GM21717 (cell line): Measurements from ENCODE around the gene GRIK4.
"Not testable (repeated sequence)": the region's sequence is repeated elsewhere in the genome, so short reads cannot be mapped to it uniquely, and the experiment has no call there.

ENCODE experiments used
- ATAC-seq: cut with Tn5 transposase; IDR thresholded peaks from one replicate; pipeline ENCODE4 v1.9.1; 2021; ENCODE audit warnings: mild to moderate bottlenecking, moderate library complexity; ENCODE audit not compliant: unreplicated experiment

Gene GRIK4

GRCh38 chr11:121008551-121008950 lies 497.0 kb downstream of the GRIK4 start:
- ATAC-seq = no peak

GRCh38 chr11:121012091-121012490 lies 500.5 kb downstream of the GRIK4 start:
- no peak for ATAC-seq

GRCh38 chr11:121018746-121019145 lies 507.2 kb downstream of the GRIK4 start:
- no peak for ATAC-seq

- ATAC-seq = not testable (repeated sequence)
Observed at GRCh38 chr11:121021718-121022117, 510.2 kb downstream of the GRIK4 start.

- ATAC-seq = peak; percentile 94
Observed at GRCh38 chr11:121023848-121024751, 512.6 kb downstream of the GRIK4 start, which contains the start of gene TBCEL. Gene TBCEL (plus strand): TSS chr11:121024102. CDS start chr11:121045691, 21,589 bp downstream.

- no peak for ATAC-seq
Observed at GRCh38 chr11:121024989-121025388, 513.4 kb downstream of the GRIK4 start.

- ATAC-seq = no peak
Observed at GRCh38 chr11:121029153-121029552, 517.6 kb downstream of the GRIK4 start.

- ATAC-seq = no peak
Observed at GRCh38 chr11:121029813-121030445, 518.4 kb downstream of the GRIK4 start.

GRCh38 chr11:121031167-121031566 lies 519.6 kb downstream of the GRIK4 start:
- ATAC-seq = no peak

GRCh38 chr11:121031648-121032047 lies 520.1 kb downstream of the GRIK4 start:
- not testable (repeated sequence) for ATAC-seq

GRCh38 chr11:121032546-121032945 lies 521.0 kb downstream of the GRIK4 start:
- ATAC-seq = no peak

- no peak for ATAC-seq
Observed at GRCh38 chr11:121033635-121034034, 522.1 kb downstream of the GRIK4 start.

- no peak for ATAC-seq
Observed at GRCh38 chr11:121035169-121035755, 523.7 kb downstream of the GRIK4 start.

- ATAC-seq = peak; percentile 79
Observed at GRCh38 chr11:121035780-121036179, 524.2 kb downstream of the GRIK4 start.

GRCh38 chr11:121037016-121037415 lies 525.5 kb downstream of the GRIK4 start:
- ATAC-seq = no peak
